ENCODE results near the gene IMPDH1.

The IMPDH1 gene

DNA sequence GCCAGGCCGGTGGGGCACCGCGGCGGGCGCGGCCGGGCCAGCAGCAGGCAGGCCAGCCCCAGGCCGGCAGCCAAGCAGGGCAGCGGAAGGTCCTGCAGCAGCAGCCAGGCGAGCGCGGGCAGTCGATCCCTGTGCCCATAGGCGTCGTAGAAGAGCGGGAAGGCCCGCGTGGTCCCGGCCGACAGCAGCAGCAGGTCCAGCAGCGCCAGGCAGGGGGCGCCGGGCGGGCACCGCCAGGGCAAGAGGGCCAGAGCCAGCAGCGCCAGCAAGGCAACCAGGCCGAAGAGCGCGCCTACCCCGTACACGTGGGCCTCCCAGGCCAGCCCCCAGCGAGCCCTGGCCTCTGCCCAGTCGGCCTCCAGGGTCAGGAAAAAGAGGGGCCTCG is 57.6 kb downstream of the IMPDH1 start:
- no peak for ATAC-seq

DNA sequence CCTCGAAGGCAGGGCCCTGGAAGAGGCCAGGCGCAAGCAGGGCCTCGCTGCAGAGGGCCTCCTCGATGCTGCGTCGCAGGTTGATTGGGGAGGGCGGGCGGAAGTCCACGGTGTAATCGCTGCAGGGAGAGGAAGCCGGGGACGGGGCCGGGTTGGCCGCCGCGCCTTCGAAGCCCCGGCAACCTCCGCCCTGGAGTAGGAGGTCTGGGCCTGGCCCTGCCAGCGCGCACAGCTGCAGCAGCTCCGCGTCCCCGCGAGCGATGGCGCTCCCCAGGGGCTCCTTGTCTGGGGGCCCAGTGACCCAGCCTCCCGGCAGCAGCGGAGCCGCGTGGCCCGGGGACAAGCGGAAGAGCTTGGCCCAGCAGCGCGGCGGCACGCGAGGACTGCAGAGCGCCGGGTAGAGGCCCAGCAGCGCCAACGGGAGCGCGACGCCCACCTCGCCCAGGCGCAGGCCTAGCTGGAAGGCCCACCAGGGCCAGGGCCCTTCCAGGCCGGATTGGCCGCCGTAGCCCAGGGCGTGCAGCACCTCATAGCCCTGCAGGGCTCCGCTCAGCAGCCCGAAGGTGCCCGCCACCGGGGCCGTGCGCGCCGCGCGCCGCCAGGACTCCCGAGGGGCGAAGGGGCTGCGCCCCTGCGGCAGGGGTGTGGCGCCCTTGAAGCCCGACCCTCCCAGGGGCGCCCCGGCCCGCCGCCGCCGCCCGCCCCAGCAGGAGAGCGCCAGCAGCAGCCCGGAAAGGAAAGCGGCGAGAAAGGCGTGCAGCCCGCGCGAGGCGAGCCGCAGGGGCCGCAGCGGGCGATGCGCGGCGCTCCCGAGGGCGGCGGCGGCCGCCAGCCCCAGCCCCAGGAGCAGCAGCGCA is 58.3 kb downstream of the IMPDH1 start:
- ATAC-seq = no peak
- TF ChIP-seq ISL1 (CRISPR knock-in tag; IDR thresholded peaks at IDR 0.05) (no peak), ZNF70 (CRISPR knock-in tag; IDR thresholded peaks at IDR 0.05) (no peak), ZFP3 (CRISPR knock-in tag; IDR thresholded peaks at IDR 0.05) (no peak), ZNF8 (CRISPR knock-in tag; IDR thresholded peaks at IDR 0.05) (no peak), ESRRG (CRISPR knock-in tag; IDR thresholded peaks at IDR 0.05) (no peak), ARNTL (CRISPR knock-in tag; IDR thresholded peaks at IDR 0.05; ENCODE audit: borderline replicate concordance, low read depth) (no peak), SNAI2 (CRISPR knock-in tag; IDR thresholded peaks at IDR 0.05) (no peak), TCF4 (CRISPR knock-in tag; IDR thresholded peaks at IDR 0.05; ENCODE audit: borderline replicate concordance) (no peak), ZFP30 (CRISPR knock-in tag; IDR thresholded peaks at IDR 0.05) (no peak), OSR1 (CRISPR knock-in tag; IDR thresholded peaks at IDR 0.05) (no peak), TOX (CRISPR knock-in tag; IDR thresholded peaks at IDR 0.05; ENCODE audit: borderline replicate concordance) (no peak), ZNF565 (CRISPR knock-in tag; conservative IDR thresholded peaks at IDR 0.05; ENCODE audit: low read depth) (no peak), GLIS3 (CRISPR knock-in tag; IDR thresholded peaks at IDR 0.05) (no peak), ZC3H10 (CRISPR knock-in tag; IDR thresholded peaks at IDR 0.05) (no peak), CSDC2 (CRISPR knock-in tag; IDR thresholded peaks at IDR 0.05) (no peak)
- TF ChIP-seq, protein P1, sequence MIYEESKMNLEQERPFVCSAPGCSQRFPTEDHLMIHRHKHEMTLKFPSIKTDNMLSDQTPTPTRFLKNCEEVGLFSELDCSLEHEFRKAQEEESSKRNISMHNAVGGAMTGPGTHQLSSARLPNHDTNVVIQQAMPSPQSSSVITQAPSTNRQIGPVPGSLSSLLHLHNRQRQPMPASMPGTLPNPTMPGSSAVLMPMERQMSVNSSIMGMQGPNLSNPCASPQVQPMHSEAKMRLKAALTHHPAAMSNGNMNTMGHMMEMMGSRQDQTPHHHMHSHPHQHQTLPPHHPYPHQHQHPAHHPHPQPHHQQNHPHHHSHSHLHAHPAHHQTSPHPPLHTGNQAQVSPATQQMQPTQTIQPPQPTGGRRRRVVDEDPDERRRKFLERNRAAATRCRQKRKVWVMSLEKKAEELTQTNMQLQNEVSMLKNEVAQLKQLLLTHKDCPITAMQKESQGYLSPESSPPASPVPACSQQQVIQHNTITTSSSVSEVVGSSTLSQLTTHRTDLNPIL (CRISPR knock-in tag; IDR thresholded peaks at IDR 0.05; ENCODE audit: low read depth) = no peak
- TF ChIP-seq, protein P2, sequence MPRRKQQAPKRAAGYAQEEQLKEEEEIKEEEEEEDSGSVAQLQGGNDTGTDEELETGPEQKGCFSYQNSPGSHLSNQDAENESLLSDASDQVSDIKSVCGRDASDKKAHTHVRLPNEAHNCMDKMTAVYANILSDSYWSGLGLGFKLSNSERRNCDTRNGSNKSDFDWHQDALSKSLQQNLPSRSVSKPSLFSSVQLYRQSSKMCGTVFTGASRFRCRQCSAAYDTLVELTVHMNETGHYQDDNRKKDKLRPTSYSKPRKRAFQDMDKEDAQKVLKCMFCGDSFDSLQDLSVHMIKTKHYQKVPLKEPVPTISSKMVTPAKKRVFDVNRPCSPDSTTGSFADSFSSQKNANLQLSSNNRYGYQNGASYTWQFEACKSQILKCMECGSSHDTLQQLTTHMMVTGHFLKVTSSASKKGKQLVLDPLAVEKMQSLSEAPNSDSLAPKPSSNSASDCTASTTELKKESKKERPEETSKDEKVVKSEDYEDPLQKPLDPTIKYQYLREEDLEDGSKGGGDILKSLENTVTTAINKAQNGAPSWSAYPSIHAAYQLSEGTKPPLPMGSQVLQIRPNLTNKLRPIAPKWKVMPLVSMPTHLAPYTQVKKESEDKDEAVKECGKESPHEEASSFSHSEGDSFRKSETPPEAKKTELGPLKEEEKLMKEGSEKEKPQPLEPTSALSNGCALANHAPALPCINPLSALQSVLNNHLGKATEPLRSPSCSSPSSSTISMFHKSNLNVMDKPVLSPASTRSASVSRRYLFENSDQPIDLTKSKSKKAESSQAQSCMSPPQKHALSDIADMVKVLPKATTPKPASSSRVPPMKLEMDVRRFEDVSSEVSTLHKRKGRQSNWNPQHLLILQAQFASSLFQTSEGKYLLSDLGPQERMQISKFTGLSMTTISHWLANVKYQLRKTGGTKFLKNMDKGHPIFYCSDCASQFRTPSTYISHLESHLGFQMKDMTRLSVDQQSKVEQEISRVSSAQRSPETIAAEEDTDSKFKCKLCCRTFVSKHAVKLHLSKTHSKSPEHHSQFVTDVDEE (CRISPR knock-in tag; IDR thresholded peaks at IDR 0.05) = no peak
- TF ChIP-seq, protein P3, sequence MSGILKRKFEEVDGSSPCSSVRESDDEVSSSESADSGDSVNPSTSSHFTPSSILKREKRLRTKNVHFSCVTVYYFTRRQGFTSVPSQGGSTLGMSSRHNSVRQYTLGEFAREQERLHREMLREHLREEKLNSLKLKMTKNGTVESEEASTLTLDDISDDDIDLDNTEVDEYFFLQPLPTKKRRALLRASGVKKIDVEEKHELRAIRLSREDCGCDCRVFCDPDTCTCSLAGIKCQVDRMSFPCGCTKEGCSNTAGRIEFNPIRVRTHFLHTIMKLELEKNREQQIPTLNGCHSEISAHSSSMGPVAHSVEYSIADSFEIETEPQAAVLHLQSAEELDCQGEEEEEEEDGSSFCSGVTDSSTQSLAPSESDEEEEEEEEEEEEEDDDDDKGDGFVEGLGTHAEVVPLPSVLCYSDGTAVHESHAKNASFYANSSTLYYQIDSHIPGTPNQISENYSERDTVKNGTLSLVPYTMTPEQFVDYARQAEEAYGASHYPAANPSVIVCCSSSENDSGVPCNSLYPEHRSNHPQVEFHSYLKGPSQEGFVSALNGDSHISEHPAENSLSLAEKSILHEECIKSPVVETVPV (CRISPR knock-in tag; IDR thresholded peaks at IDR 0.05) = no peak

More for the DNA sequence above, 57.6 kb downstream of the IMPDH1 start:
- TF ChIP-seq ISL1 (CRISPR knock-in tag; IDR thresholded peaks at IDR 0.05) = no peak
- no peak for TF ChIP-seq CSDC2 (CRISPR knock-in tag; IDR thresholded peaks at IDR 0.05)
- TF ChIP-seq ZC3H10 (CRISPR knock-in tag; IDR thresholded peaks at IDR 0.05) = no peak
- TF ChIP-seq, protein P1 (CRISPR knock-in tag; IDR thresholded peaks at IDR 0.05; ENCODE audit: low read depth) = no peak
- TF ChIP-seq TCF4 (CRISPR knock-in tag; IDR thresholded peaks at IDR 0.05; ENCODE audit: borderline replicate concordance) = no peak
- no peak for TF ChIP-seq GLIS3 (CRISPR knock-in tag; IDR thresholded peaks at IDR 0.05)
- TF ChIP-seq, protein P4, sequence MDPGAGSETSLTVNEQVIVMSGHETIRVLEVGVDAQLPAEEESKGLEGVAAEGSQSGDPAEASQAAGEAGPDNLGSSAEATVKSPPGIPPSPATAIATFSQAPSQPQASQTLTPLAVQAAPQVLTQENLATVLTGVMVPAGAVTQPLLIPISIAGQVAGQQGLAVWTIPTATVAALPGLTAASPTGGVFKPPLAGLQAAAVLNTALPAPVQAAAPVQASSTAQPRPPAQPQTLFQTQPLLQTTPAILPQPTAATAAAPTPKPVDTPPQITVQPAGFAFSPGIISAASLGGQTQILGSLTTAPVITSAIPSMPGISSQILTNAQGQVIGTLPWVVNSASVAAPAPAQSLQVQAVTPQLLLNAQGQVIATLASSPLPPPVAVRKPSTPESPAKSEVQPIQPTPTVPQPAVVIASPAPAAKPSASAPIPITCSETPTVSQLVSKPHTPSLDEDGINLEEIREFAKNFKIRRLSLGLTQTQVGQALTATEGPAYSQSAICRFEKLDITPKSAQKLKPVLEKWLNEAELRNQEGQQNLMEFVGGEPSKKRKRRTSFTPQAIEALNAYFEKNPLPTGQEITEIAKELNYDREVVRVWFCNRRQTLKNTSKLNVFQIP (CRISPR knock-in tag; IDR thresholded peaks at IDR 0.05; ENCODE audit: borderline replicate concordance, low read depth) = no peak

DNA sequence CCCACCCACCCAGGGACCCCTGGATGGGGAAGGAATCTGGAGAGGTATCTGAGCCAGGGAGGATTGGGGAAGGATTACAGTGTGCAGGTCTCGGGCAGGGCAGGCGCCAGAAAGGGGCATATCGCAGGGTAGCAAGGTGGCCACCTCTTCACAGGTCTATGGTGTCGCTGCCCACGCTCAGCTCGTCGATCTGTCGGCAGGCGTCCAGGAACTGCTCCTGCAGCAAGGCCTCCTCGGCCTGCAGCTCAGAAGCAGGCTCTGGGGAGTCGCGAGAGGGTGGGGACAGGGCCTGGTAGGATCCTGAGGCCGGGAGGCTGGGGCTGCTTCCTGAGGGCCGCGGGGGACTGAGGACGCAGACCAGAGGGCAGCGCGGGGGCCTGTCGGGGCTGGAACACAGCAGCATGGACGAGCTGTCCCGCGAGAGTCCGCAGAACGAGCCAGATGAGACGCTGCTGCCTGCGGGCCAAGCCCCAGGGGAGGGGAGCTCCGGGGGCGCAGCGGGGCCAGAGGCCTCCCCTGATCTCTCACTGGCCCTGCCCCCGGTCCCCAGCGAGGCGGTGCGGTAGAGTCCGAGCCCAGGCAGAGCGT is 59.0 kb downstream of the IMPDH1 start:
- ATAC-seq = no peak
- TF ChIP-seq ESRRG (CRISPR knock-in tag; IDR thresholded peaks at IDR 0.05) = no peak
- no peak for TF ChIP-seq ZNF70 (CRISPR knock-in tag; IDR thresholded peaks at IDR 0.05)
- TF ChIP-seq, protein P1 (CRISPR knock-in tag; IDR thresholded peaks at IDR 0.05; ENCODE audit: low read depth) = no peak
- TF ChIP-seq, protein P5, sequence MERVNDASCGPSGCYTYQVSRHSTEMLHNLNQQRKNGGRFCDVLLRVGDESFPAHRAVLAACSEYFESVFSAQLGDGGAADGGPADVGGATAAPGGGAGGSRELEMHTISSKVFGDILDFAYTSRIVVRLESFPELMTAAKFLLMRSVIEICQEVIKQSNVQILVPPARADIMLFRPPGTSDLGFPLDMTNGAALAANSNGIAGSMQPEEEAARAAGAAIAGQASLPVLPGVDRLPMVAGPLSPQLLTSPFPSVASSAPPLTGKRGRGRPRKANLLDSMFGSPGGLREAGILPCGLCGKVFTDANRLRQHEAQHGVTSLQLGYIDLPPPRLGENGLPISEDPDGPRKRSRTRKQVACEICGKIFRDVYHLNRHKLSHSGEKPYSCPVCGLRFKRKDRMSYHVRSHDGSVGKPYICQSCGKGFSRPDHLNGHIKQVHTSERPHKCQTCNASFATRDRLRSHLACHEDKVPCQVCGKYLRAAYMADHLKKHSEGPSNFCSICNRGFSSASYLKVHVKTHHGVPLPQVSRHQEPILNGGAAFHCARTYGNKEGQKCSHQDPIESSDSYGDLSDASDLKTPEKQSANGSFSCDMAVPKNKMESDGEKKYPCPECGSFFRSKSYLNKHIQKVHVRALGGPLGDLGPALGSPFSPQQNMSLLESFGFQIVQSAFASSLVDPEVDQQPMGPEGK (CRISPR knock-in tag; IDR thresholded peaks at IDR 0.05; ENCODE audit: borderline replicate concordance) = no peak
- TF ChIP-seq BACH2 (CRISPR knock-in tag; IDR thresholded peaks at IDR 0.05; ENCODE audit: borderline replicate concordance) = no peak
- TF ChIP-seq ARNTL (CRISPR knock-in tag; IDR thresholded peaks at IDR 0.05; ENCODE audit: borderline replicate concordance, low read depth) = no peak
- TF ChIP-seq, protein P4 (CRISPR knock-in tag; IDR thresholded peaks at IDR 0.05; ENCODE audit: borderline replicate concordance, low read depth) = no peak
- no peak for TF ChIP-seq ZC3H10 (CRISPR knock-in tag; IDR thresholded peaks at IDR 0.05)
- no peak for TF ChIP-seq GLIS3 (CRISPR knock-in tag; IDR thresholded peaks at IDR 0.05)

All from SK-N-SH treated with all-trans-retinoic acid at 6 μM for 48 hours (cell line).